Measurements from ENCODE around the gene NID2.

GRCh38 chr14:52012635-52013034 lies 56.2 kb downstream of the NID2 start:
- TF ChIP-seq POLR2AphosphoS5 (IDR thresholded peaks at IDR 0.05; ENCODE audit: borderline replicate concordance, low read depth, low read length) (no peak), FOXP2 (optimal IDR thresholded peaks at IDR 0.05; ENCODE audit: control extremely low read depth, extremely low read length, insufficient read depth) (no peak), EZH2 (IDR thresholded peaks at IDR 0.05) (no peak)
